ENCODE data around the gene UNC80.
A peak's percentile ranks its signal among the peaks of the same experiment; 100 is the strongest.

The UNC80 gene

GRCh38 chr2:209771474-209772289 lies at the start of gene UNC80:
UNC80 (plus strand) TSS chr2:209771832; CDS start chr2:209772073, 241 bp downstream.
- Histone ChIP-seq H3K9me3 (ENCODE audit: control insufficient read depth in 5 of 5, low read length in 5 of 5) (no peaks in the 10 kb centered on the region), H3K4me1 (ENCODE audit: control insufficient read depth in 5 of 5, insufficient read depth in 5 of 5, low read length in 5 of 5) (peaks cover 0 to 7% (median 5%) of the 10 kb centered on the region in 5 donors), H3K27me3 (ENCODE audit: control insufficient read depth in 5 of 5, insufficient read depth in 4 of 5, low read length in 5 of 5) (peaks cover 0 to 10% (median 6%) of the 10 kb centered on the region in 5 donors), H3K4me3 (ENCODE audit: low read depth in 1 of 5, low read length in 5 of 5) (peak within 1 kb of the TSS in 4 of 5 donors; percentile 14 to 47 (median 42)), H3K36me3 (ENCODE audit: control insufficient read depth in 5 of 5, insufficient read depth in 5 of 5, low read length in 5 of 5) (no peaks in the 10 kb centered on the region), H3K9ac (ENCODE audit: low read length in 5 of 5) (no peak within 1 kb of the TSS), H3K27ac (ENCODE audit: low read depth, low read length) (no peak within 1 kb of the TSS)

DNA sequence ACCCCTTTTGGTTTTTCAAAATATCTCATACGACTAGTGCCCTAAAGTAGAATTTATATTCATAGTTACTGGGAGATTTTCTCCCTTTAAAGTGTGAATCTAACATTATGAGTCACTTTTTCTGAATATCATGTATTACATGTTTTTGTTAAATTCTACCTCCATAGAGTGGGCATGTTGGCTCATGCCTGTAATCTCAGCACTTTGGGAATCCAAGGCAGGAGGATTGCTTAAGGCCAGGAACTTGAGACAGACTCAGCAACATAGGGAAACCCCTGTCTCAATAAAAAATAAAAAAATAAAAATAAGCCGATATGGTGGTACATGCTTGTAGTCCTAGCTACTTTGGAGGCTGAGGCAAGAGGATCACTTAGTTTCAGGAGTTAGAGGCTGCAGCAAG lies 45.3 kb upstream of the UNC80 start:
- Histone ChIP-seq H3K9me3 (ENCODE audit: control insufficient read depth in 5 of 5, low read length in 5 of 5) (no peaks in the 10 kb centered on the region), H3K27ac (ENCODE audit: low read depth, low read length) (no peak overlapping the region)

DNA sequence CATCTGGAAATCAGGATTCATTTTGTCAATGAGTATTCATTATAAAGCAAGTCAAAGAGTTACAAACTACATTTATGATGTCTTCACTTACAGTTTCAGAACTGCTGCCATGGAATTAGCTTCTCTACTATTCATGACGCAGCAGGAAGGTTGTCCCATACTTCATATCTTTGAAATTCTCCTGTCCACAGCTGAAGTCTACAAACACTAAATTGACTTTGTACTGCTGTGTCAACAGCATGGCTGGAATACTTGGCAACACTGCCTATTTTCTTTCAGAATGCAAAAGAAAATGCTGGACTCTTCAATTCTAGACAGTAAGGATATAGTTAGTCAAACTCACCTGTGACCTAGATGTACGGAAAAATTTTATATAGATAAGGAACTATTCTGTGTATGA lies 44.6 kb upstream of the UNC80 start:
- H3K9me3 ChIP-seq (ENCODE audit: control insufficient read depth in 5 of 5, low read length in 5 of 5): no peaks in the 10 kb centered on the region
- no peak overlapping the region for H3K4me3 ChIP-seq (ENCODE audit: low read depth in 1 of 5, low read length in 5 of 5)
- no peaks in the 10 kb centered on the region for H3K4me1 ChIP-seq (ENCODE audit: control insufficient read depth in 5 of 5, insufficient read depth in 5 of 5, low read length in 5 of 5)
- H3K36me3 ChIP-seq (ENCODE audit: control insufficient read depth in 5 of 5, insufficient read depth in 5 of 5, low read length in 5 of 5): peaks cover 0 to 3% (median 2%) of the 10 kb centered on the region in 5 donors
- no peaks in the 10 kb centered on the region for H3K27me3 ChIP-seq (ENCODE audit: control insufficient read depth in 5 of 5, insufficient read depth in 4 of 5, low read length in 5 of 5)
- no peak overlapping the region for H3K9ac ChIP-seq (ENCODE audit: low read length in 5 of 5)
- no peak overlapping the region for H3K27ac ChIP-seq (ENCODE audit: low read depth, low read length)

More for the DNA sequence above, 45.3 kb upstream of the UNC80 start:
- Histone ChIP-seq H3K36me3 (ENCODE audit: control insufficient read depth in 5 of 5, insufficient read depth in 5 of 5, low read length in 5 of 5) (peaks cover 0 to 3% (median 2%) of the 10 kb centered on the region in 5 donors), H3K9ac (ENCODE audit: low read length in 5 of 5) (no peak overlapping the region), H3K27me3 (ENCODE audit: control insufficient read depth in 5 of 5, insufficient read depth in 4 of 5, low read length in 5 of 5) (no peaks in the 10 kb centered on the region), H3K4me1 (ENCODE audit: control insufficient read depth in 5 of 5, insufficient read depth in 5 of 5, low read length in 5 of 5) (no peaks in the 10 kb centered on the region), H3K4me3 (ENCODE audit: low read depth in 1 of 5, low read length in 5 of 5) (no peak overlapping the region)

DNA sequence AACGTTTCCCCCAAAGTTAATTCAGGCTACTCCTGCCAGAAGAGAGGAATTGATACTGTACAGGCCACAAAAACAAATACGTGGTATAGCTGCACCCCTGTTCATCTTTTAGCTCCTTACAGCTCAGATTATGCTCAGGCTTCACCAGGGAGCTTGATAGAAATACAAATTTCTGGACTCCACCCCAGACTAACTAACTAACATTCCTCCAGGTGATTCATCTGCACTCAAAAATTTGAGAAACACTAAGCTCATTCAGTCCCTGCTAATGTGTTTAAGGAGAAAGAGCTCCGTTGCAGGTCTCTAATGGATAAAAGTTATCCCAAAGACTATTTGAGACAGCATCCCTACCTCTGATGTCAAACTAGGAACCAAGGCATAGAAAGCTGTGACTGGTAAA lies 36.8 kb upstream of the UNC80 start:
- H3K4me1 ChIP-seq (ENCODE audit: control insufficient read depth in 5 of 5, insufficient read depth in 5 of 5, low read length in 5 of 5): no peaks in the 10 kb centered on the region
- H3K27me3 ChIP-seq (ENCODE audit: control insufficient read depth in 5 of 5, insufficient read depth in 4 of 5, low read length in 5 of 5): no peaks in the 10 kb centered on the region
- H3K27ac ChIP-seq (ENCODE audit: low read depth, low read length): no peak overlapping the region
- no peak overlapping the region for H3K4me3 ChIP-seq (ENCODE audit: low read depth in 1 of 5, low read length in 5 of 5)
- no peak overlapping the region for H3K9ac ChIP-seq (ENCODE audit: low read length in 5 of 5)
- H3K9me3 ChIP-seq (ENCODE audit: control insufficient read depth in 5 of 5, low read length in 5 of 5): peaks cover 0 to 2% (median 0%) of the 10 kb centered on the region in 5 donors
- peaks cover 0 to 3% (median 0%) of the 10 kb centered on the region in 5 donors for H3K36me3 ChIP-seq (ENCODE audit: control insufficient read depth in 5 of 5, insufficient read depth in 5 of 5, low read length in 5 of 5)

GRCh38 chr2:209741953-209742352 lies 29.7 kb upstream of the UNC80 start:
- no peak overlapping the region for H3K9ac ChIP-seq (ENCODE audit: low read length in 5 of 5)
- H3K27me3 ChIP-seq (ENCODE audit: control insufficient read depth in 5 of 5, insufficient read depth in 4 of 5, low read length in 5 of 5): no peaks in the 10 kb centered on the region
- no peak overlapping the region for H3K4me3 ChIP-seq (ENCODE audit: low read depth in 1 of 5, low read length in 5 of 5)
- no peak overlapping the region for H3K27ac ChIP-seq (ENCODE audit: low read depth, low read length)
- no peaks in the 10 kb centered on the region for H3K36me3 ChIP-seq (ENCODE audit: control insufficient read depth in 5 of 5, insufficient read depth in 5 of 5, low read length in 5 of 5)
- no peaks in the 10 kb centered on the region for H3K4me1 ChIP-seq (ENCODE audit: control insufficient read depth in 5 of 5, insufficient read depth in 5 of 5, low read length in 5 of 5)
- peaks cover 0 to 3% (median 0%) of the 10 kb centered on the region in 5 donors for H3K9me3 ChIP-seq (ENCODE audit: control insufficient read depth in 5 of 5, low read length in 5 of 5)

DNA sequence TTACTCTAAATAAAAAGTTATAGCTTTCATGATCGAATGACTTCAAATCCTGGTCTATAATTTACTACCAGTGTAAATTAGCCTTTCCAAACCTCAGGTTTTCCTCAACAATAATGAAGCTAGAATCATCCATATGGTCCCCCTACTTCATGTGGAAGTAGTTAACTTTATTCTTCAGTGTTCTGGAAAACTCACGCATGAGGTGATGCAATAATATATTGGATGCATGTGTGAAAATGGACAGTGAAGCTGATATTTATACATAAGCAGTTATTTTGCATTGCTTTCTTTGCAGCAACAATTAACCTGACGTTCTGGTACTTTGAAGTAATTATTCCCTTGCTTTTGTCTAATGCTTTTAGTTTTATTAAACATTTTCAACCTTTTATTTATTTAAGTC lies 18.6 kb upstream of the UNC80 start:
- Histone ChIP-seq H3K9me3 (ENCODE audit: control insufficient read depth in 5 of 5, low read length in 5 of 5) (peaks cover 0 to 2% (median 0%) of the 10 kb centered on the region in 5 donors), H3K36me3 (ENCODE audit: control insufficient read depth in 5 of 5, insufficient read depth in 5 of 5, low read length in 5 of 5) (no peaks in the 10 kb centered on the region), H3K4me3 (ENCODE audit: low read depth in 1 of 5, low read length in 5 of 5) (no peak overlapping the region), H3K9ac (ENCODE audit: low read length in 5 of 5) (no peak overlapping the region), H3K27ac (ENCODE audit: low read depth, low read length) (no peak overlapping the region), H3K27me3 (ENCODE audit: control insufficient read depth in 5 of 5, insufficient read depth in 4 of 5, low read length in 5 of 5) (peaks cover 0 to 5% (median 3%) of the 10 kb centered on the region in 5 donors), H3K4me1 (ENCODE audit: control insufficient read depth in 5 of 5, insufficient read depth in 5 of 5, low read length in 5 of 5) (no peaks in the 10 kb centered on the region)

DNA sequence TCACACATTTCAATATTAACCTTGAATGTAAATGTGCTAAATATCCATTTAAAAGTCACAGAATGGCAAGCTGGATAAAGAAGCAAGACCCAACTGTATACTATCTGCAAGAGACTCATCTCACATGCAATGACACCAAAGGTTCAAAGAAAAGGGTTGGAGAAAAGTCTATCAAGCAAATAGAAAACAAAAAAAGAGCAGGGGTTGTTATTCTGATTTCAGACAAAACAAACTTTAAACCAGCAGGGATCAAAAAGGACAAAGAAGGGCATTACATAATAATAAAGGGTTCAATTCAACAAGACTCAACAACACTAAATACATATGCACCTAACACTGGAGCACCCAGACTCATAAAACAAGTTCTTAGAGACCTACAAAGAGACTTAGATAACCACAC lies 14.5 kb upstream of the UNC80 start:
- Histone ChIP-seq H3K9me3 (ENCODE audit: control insufficient read depth in 5 of 5, low read length in 5 of 5) (peaks cover 0 to 5% (median 0%) of the 10 kb centered on the region in 5 donors), H3K36me3 (ENCODE audit: control insufficient read depth in 5 of 5, insufficient read depth in 5 of 5, low read length in 5 of 5) (no peaks in the 10 kb centered on the region), H3K4me3 (ENCODE audit: low read depth in 1 of 5, low read length in 5 of 5) (no peak overlapping the region), H3K9ac (ENCODE audit: low read length in 5 of 5) (no peak overlapping the region), H3K27me3 (ENCODE audit: control insufficient read depth in 5 of 5, insufficient read depth in 4 of 5, low read length in 5 of 5) (peaks cover 0 to 5% (median 3%) of the 10 kb centered on the region in 5 donors), H3K27ac (ENCODE audit: low read depth, low read length) (no peak overlapping the region), H3K4me1 (ENCODE audit: control insufficient read depth in 5 of 5, insufficient read depth in 5 of 5, low read length in 5 of 5) (no peaks in the 10 kb centered on the region)

GRCh38 chr2:209761566-209761965 lies 10.1 kb upstream of the UNC80 start:
- Histone ChIP-seq H3K4me3 (ENCODE audit: low read depth in 1 of 5, low read length in 5 of 5) (no peak overlapping the region), H3K9ac (ENCODE audit: low read length in 5 of 5) (no peak overlapping the region), H3K36me3 (ENCODE audit: control insufficient read depth in 5 of 5, insufficient read depth in 5 of 5, low read length in 5 of 5) (no peaks in the 10 kb centered on the region), H3K4me1 (ENCODE audit: control insufficient read depth in 5 of 5, insufficient read depth in 5 of 5, low read length in 5 of 5) (no peaks in the 10 kb centered on the region), H3K9me3 (ENCODE audit: control insufficient read depth in 5 of 5, low read length in 5 of 5) (peaks cover 0 to 7% (median 0%) of the 10 kb centered on the region in 5 donors), H3K27me3 (ENCODE audit: control insufficient read depth in 5 of 5, insufficient read depth in 4 of 5, low read length in 5 of 5) (no peaks in the 10 kb centered on the region), H3K27ac (ENCODE audit: low read depth, low read length) (no peak overlapping the region)

GRCh38 chr2:209762563-209762962 lies 9.1 kb upstream of the UNC80 start:
- Histone ChIP-seq H3K4me1 (ENCODE audit: control insufficient read depth in 5 of 5, insufficient read depth in 5 of 5, low read length in 5 of 5) (no peaks in the 10 kb centered on the region), H3K9ac (ENCODE audit: low read length in 5 of 5) (no peak overlapping the region), H3K9me3 (ENCODE audit: control insufficient read depth in 5 of 5, low read length in 5 of 5) (peaks cover 0 to 7% (median 0%) of the 10 kb centered on the region in 5 donors), H3K27me3 (ENCODE audit: control insufficient read depth in 5 of 5, insufficient read depth in 4 of 5, low read length in 5 of 5) (no peaks in the 10 kb centered on the region), H3K36me3 (ENCODE audit: control insufficient read depth in 5 of 5, insufficient read depth in 5 of 5, low read length in 5 of 5) (no peaks in the 10 kb centered on the region), H3K27ac (ENCODE audit: low read depth, low read length) (no peak overlapping the region), H3K4me3 (ENCODE audit: low read depth in 1 of 5, low read length in 5 of 5) (no peak overlapping the region)

DNA sequence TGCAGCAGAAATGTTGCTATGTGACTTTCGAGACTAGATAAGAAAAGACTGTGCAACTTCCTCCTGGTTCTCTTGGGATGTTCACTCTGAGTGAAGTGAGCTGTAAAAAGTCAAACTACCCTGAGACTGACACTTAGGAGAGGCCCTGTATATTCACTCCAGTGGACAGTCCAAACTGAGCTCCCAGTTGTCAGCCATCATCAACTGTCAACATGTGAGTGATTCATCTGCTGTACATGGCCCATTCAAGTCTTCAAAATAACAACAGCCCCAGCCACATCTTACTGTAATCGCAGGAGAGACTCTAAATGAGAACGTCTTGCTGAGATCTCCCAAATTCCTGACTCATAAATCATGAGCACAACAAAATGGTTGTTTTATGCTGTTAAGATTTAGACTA lies 8.5 kb upstream of the UNC80 start:
- Histone ChIP-seq H3K4me1 (ENCODE audit: control insufficient read depth in 5 of 5, insufficient read depth in 5 of 5, low read length in 5 of 5) (no peaks in the 10 kb centered on the region), H3K36me3 (ENCODE audit: control insufficient read depth in 5 of 5, insufficient read depth in 5 of 5, low read length in 5 of 5) (no peaks in the 10 kb centered on the region), H3K27ac (ENCODE audit: low read depth, low read length) (no peak overlapping the region), H3K9ac (ENCODE audit: low read length in 5 of 5) (no peak overlapping the region), H3K4me3 (ENCODE audit: low read depth in 1 of 5, low read length in 5 of 5) (no peak overlapping the region), H3K9me3 (ENCODE audit: control insufficient read depth in 5 of 5, low read length in 5 of 5) (peaks cover 0 to 7% (median 0%) of the 10 kb centered on the region in 5 donors), H3K27me3 (ENCODE audit: control insufficient read depth in 5 of 5, insufficient read depth in 4 of 5, low read length in 5 of 5) (no peaks in the 10 kb centered on the region)

Measured in subcutaneous abdominal adipose tissue (tissue), 5 donors.